ENCODE data around the gene COP1.
"Not testable (repeated sequence)": the region's sequence is repeated elsewhere in the genome, so short reads cannot be mapped to it uniquely, and the experiment has no call there.

Gene COP1

GRCh38 chr1:176007756-176008389 lies 199.2 kb downstream of the COP1 start:
- not testable (repeated sequence) for H3K27me3 ChIP-seq (ENCODE audit: insufficient read depth, low read length)

GRCh38 chr1:175994660-175995059 lies 212.4 kb downstream of the COP1 start:
- H3K9ac ChIP-seq (ENCODE audit: low read length); H3K14ac ChIP-seq (ENCODE audit: low read length); H2BK12ac ChIP-seq (ENCODE audit: low read length); H2AK5ac ChIP-seq (ENCODE audit: low read length); H2AFZ ChIP-seq (ENCODE audit: insufficient read depth, low read length, poor library complexity); H3K79me1 ChIP-seq (ENCODE audit: low read length); H2BK120ac ChIP-seq (ENCODE audit: insufficient read depth, low read length, poor library complexity); H4K12ac ChIP-seq (ENCODE audit: low read depth, low read length); H3K9me3 ChIP-seq (ENCODE audit: insufficient read depth, low read depth, low read length); H3K36me3 ChIP-seq (ENCODE audit: control insufficient read depth in 1 of 2, insufficient read depth in 2 of 2, low read length in 2 of 2); H3K4me2 ChIP-seq (ENCODE audit: low read length); H3K27ac ChIP-seq (ENCODE audit: low read depth, low read length); H3K4me3 ChIP-seq (ENCODE audit: low read depth, low read length); H3K23ac ChIP-seq (ENCODE audit: low read length); H3K27me3 ChIP-seq (ENCODE audit: insufficient read depth, low read length); H4K91ac ChIP-seq (ENCODE audit: low read depth, low read length); H4K8ac ChIP-seq (ENCODE audit: low read depth, low read length); H2BK5ac ChIP-seq (ENCODE audit: low read depth, low read length, poor library complexity); H3K18ac ChIP-seq (ENCODE audit: low read length); DNase-seq; H3K4me1 ChIP-seq (ENCODE audit: control insufficient read depth in 1 of 2, insufficient read depth in 2 of 2, low read length in 2 of 2); H3K79me2 ChIP-seq (ENCODE audit: control insufficient read depth, insufficient read depth, low read length, poor library complexity); H3K4ac ChIP-seq (ENCODE audit: low read depth, low read length): not testable (repeated sequence)
- no CpG with 5 or more reads among the region's 1 CpG for WGBS (ENCODE audit: extremely low coverage, insufficient coverage, insufficient read length)

More at GRCh38 chr1:176007756-176008389, 199.2 kb downstream of the COP1 start:
- not testable (repeated sequence) for H4K91ac ChIP-seq (ENCODE audit: low read depth, low read length); H3K4me3 ChIP-seq (ENCODE audit: low read depth, low read length); H3K4ac ChIP-seq (ENCODE audit: low read depth, low read length); H3K23ac ChIP-seq (ENCODE audit: low read length); H3K18ac ChIP-seq (ENCODE audit: low read length); H2AK5ac ChIP-seq (ENCODE audit: low read length); H4K12ac ChIP-seq (ENCODE audit: low read depth, low read length); H2BK120ac ChIP-seq (ENCODE audit: insufficient read depth, low read length, poor library complexity); H3K9ac ChIP-seq (ENCODE audit: low read length); H2BK12ac ChIP-seq (ENCODE audit: low read length); H2AFZ ChIP-seq (ENCODE audit: insufficient read depth, low read length, poor library complexity); H3K4me2 ChIP-seq (ENCODE audit: low read length); H4K8ac ChIP-seq (ENCODE audit: low read depth, low read length); H3K14ac ChIP-seq (ENCODE audit: low read length); H2BK5ac ChIP-seq (ENCODE audit: low read depth, low read length, poor library complexity); H3K79me2 ChIP-seq (ENCODE audit: control insufficient read depth, insufficient read depth, low read length, poor library complexity); DNase-seq; H3K4me1 ChIP-seq (ENCODE audit: control insufficient read depth in 1 of 2, insufficient read depth in 2 of 2, low read length in 2 of 2); H3K9me3 ChIP-seq (ENCODE audit: insufficient read depth, low read depth, low read length); H3K27ac ChIP-seq (ENCODE audit: low read depth, low read length); H3K79me1 ChIP-seq (ENCODE audit: low read length)
- no CpG with 5 or more reads among the region's 28 CpGs for WGBS (ENCODE audit: extremely low coverage, insufficient coverage, insufficient read length)
- H3K36me3 ChIP-seq (ENCODE audit: control insufficient read depth in 1 of 2, insufficient read depth in 2 of 2, low read length in 2 of 2) = peaks cover 7 to 10% of the 10 kb centered on the region in 2 experiments

DNA sequence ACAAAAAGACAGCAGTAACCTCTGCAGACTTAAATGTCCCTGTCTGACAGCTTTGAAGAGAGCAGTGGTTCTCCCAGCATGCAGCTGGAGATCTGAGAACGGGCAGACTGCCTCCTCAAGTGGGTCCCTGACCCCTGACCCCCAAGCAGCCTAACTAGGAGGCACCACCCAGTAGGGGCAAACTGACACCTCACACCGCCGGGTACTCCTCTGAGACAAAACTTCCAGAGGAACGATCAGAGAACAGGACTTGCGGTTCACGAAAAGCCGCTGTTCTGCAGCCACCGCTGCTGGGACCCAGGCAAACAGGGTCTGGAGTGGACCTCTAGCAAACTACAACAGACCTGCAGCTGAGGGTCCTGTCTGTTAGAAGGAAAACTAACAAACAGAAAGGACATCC lies 214.3 kb downstream of the COP1 start:
- not testable (repeated sequence) for H2AFZ ChIP-seq (ENCODE audit: insufficient read depth, low read length, poor library complexity); H3K14ac ChIP-seq (ENCODE audit: low read length); H3K27me3 ChIP-seq (ENCODE audit: insufficient read depth, low read length); DNase-seq; H3K79me2 ChIP-seq (ENCODE audit: control insufficient read depth, insufficient read depth, low read length, poor library complexity); H2AK5ac ChIP-seq (ENCODE audit: low read length); H3K18ac ChIP-seq (ENCODE audit: low read length); H2BK120ac ChIP-seq (ENCODE audit: insufficient read depth, low read length, poor library complexity); H3K36me3 ChIP-seq (ENCODE audit: control insufficient read depth in 1 of 2, insufficient read depth in 2 of 2, low read length in 2 of 2); H3K79me1 ChIP-seq (ENCODE audit: low read length); H3K27ac ChIP-seq (ENCODE audit: low read depth, low read length); H3K4me3 ChIP-seq (ENCODE audit: low read depth, low read length); H3K9ac ChIP-seq (ENCODE audit: low read length); H3K4me1 ChIP-seq (ENCODE audit: control insufficient read depth in 1 of 2, insufficient read depth in 2 of 2, low read length in 2 of 2); H3K9me3 ChIP-seq (ENCODE audit: insufficient read depth, low read depth, low read length); H3K23ac ChIP-seq (ENCODE audit: low read length); H4K91ac ChIP-seq (ENCODE audit: low read depth, low read length); H3K4ac ChIP-seq (ENCODE audit: low read depth, low read length); H2BK12ac ChIP-seq (ENCODE audit: low read length); H4K8ac ChIP-seq (ENCODE audit: low read depth, low read length); H3K4me2 ChIP-seq (ENCODE audit: low read length); H4K12ac ChIP-seq (ENCODE audit: low read depth, low read length); H2BK5ac ChIP-seq (ENCODE audit: low read depth, low read length, poor library complexity)
- WGBS (ENCODE audit: extremely low coverage, insufficient coverage, insufficient read length) = no CpG with 5 or more reads among the region's 8 CpGs

GRCh38 chr1:175992202-175992601 lies 214.9 kb downstream of the COP1 start:
- H2BK12ac ChIP-seq (ENCODE audit: low read length); H3K23ac ChIP-seq (ENCODE audit: low read length); H3K27me3 ChIP-seq (ENCODE audit: insufficient read depth, low read length); DNase-seq; H3K9ac ChIP-seq (ENCODE audit: low read length); H2BK5ac ChIP-seq (ENCODE audit: low read depth, low read length, poor library complexity); H3K18ac ChIP-seq (ENCODE audit: low read length); H3K4me3 ChIP-seq (ENCODE audit: low read depth, low read length); H3K9me3 ChIP-seq (ENCODE audit: insufficient read depth, low read depth, low read length); H2AFZ ChIP-seq (ENCODE audit: insufficient read depth, low read length, poor library complexity); H4K91ac ChIP-seq (ENCODE audit: low read depth, low read length); H2AK5ac ChIP-seq (ENCODE audit: low read length); H4K8ac ChIP-seq (ENCODE audit: low read depth, low read length); H4K12ac ChIP-seq (ENCODE audit: low read depth, low read length); H2BK120ac ChIP-seq (ENCODE audit: insufficient read depth, low read length, poor library complexity); H3K79me2 ChIP-seq (ENCODE audit: control insufficient read depth, insufficient read depth, low read length, poor library complexity); H3K36me3 ChIP-seq (ENCODE audit: control insufficient read depth in 1 of 2, insufficient read depth in 2 of 2, low read length in 2 of 2); H3K79me1 ChIP-seq (ENCODE audit: low read length); H3K14ac ChIP-seq (ENCODE audit: low read length); H3K27ac ChIP-seq (ENCODE audit: low read depth, low read length); H3K4me1 ChIP-seq (ENCODE audit: control insufficient read depth in 1 of 2, insufficient read depth in 2 of 2, low read length in 2 of 2); H3K4me2 ChIP-seq (ENCODE audit: low read length); H3K4ac ChIP-seq (ENCODE audit: low read depth, low read length): not testable (repeated sequence)
- WGBS (ENCODE audit: extremely low coverage, insufficient coverage, insufficient read length) = no CpG with 5 or more reads among the region's 14 CpGs

All from trophoblast cell (in vitro differentiated cells and primary cell).